ENCODE measurements around the gene COP1.
"Not testable (repeated sequence)": the region's sequence is repeated elsewhere in the genome, so short reads cannot be mapped to it uniquely, and the experiment has no call there.

COP1 gene

GRCh38 chr1:175984057-175984812 is 222.9 kb downstream of the COP1 start:
- no peak overlapping the region for H3K4me3 ChIP-seq
- H3K27ac ChIP-seq = no peak overlapping the region

- not testable (repeated sequence) for H3K4me3 ChIP-seq, H3K27ac ChIP-seq
Observed at GRCh38 chr1:175983363-175983762, 223.7 kb downstream of the COP1 start.

- Histone ChIP-seq H3K27ac (no peak overlapping the region), H3K4me3 (no peak overlapping the region)
Observed at GRCh38 chr1:175981128-175981527, 226.0 kb downstream of the COP1 start.

- Histone ChIP-seq H3K27ac (no peak overlapping the region), H3K4me3 (no peak overlapping the region)
Observed at GRCh38 chr1:175978926-175979325, 228.2 kb downstream of the COP1 start.

- no peak overlapping the region for H3K27ac ChIP-seq
Observed at GRCh38 chr1:175978476-175978875, 228.6 kb downstream of the COP1 start.

GRCh38 chr1:175976865-175977642 is 230.0 kb downstream of the COP1 start:
- Histone ChIP-seq H3K27ac (no peak overlapping the region), H3K4me3 (no peak overlapping the region)

More at GRCh38 chr1:175978476-175978875, 228.6 kb downstream of the COP1 start:
- no peak overlapping the region for H3K4me3 ChIP-seq

GRCh38 chr1:175969231-175969630 is 237.9 kb downstream of the COP1 start:
- H3K4me3 ChIP-seq = no peak overlapping the region
- H3K27ac ChIP-seq = peak overlapping the region in 3 of 21 experiments; percentile 31 to 49 (median 44)

GRCh38 chr1:175968486-175969172 is 238.5 kb downstream of the COP1 start:
- no peak overlapping the region for H3K4me3 ChIP-seq
- H3K27ac ChIP-seq = peak overlapping the region in 3 of 21 experiments; percentile 31 to 49 (median 44)

- Histone ChIP-seq H3K4me3 (no peak overlapping the region), H3K27ac (no peak overlapping the region)
Observed at GRCh38 chr1:175963740-175964139, 243.3 kb downstream of the COP1 start.

GRCh38 chr1:175960169-175960568 is 246.9 kb downstream of the COP1 start:
- no peak overlapping the region for H3K27ac ChIP-seq
- no peak overlapping the region for H3K4me3 ChIP-seq

- no peak overlapping the region for H3K4me3 ChIP-seq
- no peak overlapping the region for H3K27ac ChIP-seq
Observed at GRCh38 chr1:175951627-175952026, 255.5 kb downstream of the COP1 start.

- Histone ChIP-seq H3K27ac (no peak overlapping the region), H3K4me3 (no peak overlapping the region)
Observed at GRCh38 chr1:175947771-175948170, 259.3 kb downstream of the COP1 start.

- Histone ChIP-seq H3K4me3 (no peak overlapping the region), H3K27ac (no peak overlapping the region)
Observed at GRCh38 chr1:175944591-175944990, 262.5 kb downstream of the COP1 start.

GRCh38 chr1:175941164-175941563 is 265.9 kb downstream of the COP1 start:
- Histone ChIP-seq H3K4me3 (no peak overlapping the region), H3K27ac (no peak overlapping the region)

- no peak overlapping the region for H3K27ac ChIP-seq
- no peak overlapping the region for H3K4me3 ChIP-seq
Observed at GRCh38 chr1:175936736-175937135, 270.4 kb downstream of the COP1 start.

GRCh38 chr1:175935566-175936115 is 271.4 kb downstream of the COP1 start:
- no peak overlapping the region for H3K4me3 ChIP-seq
- H3K27ac ChIP-seq = no peak overlapping the region

GRCh38 chr1:175935166-175935565 is 271.9 kb downstream of the COP1 start:
- Histone ChIP-seq H3K27ac (no peak overlapping the region), H3K4me3 (no peak overlapping the region)

GRCh38 chr1:175933801-175934200 is 273.3 kb downstream of the COP1 start:
- H3K4me3 ChIP-seq = no peak overlapping the region
- H3K27ac ChIP-seq = no peak overlapping the region

- Histone ChIP-seq H3K27ac (no peak overlapping the region), H3K4me3 (no peak overlapping the region)
Observed at GRCh38 chr1:175927944-175928343, 279.1 kb downstream of the COP1 start.

- no peak overlapping the region for H3K27ac ChIP-seq
- H3K4me3 ChIP-seq = no peak overlapping the region
Observed at GRCh38 chr1:175922254-175922881, 284.7 kb downstream of the COP1 start.

Measured in skin epidermis (tissue), 12 donors.